Measurements from ENCODE around the gene SHMT2.

The SHMT2 gene

DNA sequence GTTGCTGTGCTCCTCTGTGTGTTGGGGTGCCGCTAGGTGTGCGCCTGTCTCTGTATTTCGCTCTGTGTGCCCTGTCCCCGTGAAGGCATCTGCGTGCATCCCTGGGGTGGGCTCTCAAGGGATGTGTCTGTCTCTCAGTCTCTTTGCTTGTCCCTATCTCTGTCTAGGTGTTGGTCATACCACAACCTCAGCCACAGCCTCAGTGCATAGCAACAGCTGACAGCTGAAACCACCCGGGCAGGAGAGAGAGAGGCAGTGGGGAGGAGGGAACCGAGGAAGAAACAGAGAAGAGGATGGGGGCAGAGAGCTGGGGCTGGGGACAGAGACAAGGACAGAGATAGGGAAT is 13.9 kb upstream of the SHMT2 start:
- no peak for FAIRE-seq

DNA sequence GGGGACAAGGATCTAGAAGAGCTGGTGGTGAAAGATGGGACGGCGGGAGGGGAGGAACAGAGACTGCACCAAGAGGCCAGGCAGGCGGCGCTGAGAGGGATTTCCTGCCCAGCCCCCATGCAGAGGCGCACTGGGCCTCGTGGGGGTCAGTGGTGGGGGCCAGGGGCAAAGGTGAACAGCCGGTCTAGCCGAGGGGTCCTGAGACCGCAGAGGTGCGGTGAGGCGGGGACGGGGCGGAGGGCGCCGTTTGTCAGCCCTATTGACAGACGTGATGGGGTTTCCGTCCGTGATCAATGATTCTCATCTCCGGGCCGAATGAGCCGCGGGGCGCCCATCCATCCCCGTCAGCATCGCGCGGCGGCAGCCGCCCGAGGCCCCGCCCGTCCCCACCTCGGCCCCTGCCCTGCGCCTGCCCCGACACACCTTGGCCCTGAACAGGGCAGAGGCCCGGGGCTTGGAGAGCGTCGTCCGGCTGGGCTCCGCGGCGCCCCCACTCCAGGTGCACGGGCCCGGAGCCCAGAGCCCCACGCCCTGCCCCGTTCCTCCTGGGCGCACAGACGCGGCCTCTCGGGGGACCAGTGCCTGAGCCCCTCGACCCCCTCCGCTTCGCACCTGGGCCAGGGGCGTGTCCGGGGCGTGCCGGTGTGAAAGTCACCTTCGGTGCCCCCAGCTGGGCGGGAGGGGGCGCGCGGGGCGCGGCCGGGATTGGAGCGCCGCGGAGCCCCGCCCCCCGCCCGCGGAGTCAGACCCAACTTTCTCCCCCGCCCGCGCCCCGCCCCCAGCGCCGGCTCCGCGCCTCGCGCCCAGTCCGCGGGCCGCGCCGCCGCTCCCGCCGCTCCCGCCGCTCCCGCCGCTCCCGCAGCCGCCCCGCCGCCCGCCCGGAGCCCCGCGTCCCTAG is 13.2 kb upstream of the SHMT2 start, which contains the start of gene NXPH4:
TSS of gene NXPH4 (plus strand) at position 781 of the 898 bp plus-strand sequence. CDS start 176 bp downstream, outside the sequence.
- no peak for FAIRE-seq

DNA sequence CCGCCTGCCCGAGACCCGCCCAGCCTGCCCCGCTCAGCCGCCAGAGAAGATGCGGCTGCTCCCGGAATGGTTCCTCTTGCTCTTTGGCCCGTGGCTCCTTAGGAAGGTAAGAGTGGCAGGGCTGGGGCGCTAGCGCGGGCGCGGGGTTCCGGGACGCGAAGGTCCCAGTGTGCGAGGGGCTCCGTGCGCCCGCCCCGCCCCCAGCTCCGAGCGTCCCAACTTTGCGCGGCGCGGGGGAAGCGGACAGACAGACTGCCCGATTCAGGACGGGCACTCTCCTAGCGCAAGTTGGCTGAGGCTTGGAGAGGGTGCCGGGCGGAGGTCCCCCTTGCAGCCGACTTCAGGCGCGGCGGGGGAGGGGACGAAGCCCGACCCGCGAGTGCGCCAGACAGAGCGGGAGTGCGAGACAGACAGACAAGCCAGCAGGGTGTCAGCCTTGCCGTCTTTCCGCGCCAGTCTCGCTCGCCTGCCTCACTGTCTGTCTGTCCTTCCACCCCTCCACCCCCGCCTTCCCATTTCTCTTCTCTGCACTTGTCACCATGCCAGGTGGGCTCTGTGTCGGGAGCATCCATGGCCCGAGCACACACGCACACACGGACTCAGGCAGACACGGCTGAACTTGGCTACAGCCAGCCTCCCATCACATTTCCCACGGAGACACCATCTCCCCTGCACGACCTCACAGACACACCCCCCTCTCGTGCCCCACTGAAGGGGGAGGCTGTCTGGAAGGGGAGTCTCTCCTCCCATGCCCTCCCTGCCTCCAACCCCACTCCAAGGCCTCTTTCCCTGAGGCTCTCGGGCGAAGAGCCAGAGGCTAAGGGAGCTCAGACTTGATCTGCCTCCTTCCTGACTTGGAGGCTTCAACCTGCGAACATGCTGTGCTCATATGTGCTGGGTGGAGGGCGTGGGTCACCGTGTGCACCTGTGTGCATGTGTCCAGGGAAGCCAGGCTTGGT is 12.3 kb upstream of the SHMT2 start:
- FAIRE-seq: no peak

DNA sequence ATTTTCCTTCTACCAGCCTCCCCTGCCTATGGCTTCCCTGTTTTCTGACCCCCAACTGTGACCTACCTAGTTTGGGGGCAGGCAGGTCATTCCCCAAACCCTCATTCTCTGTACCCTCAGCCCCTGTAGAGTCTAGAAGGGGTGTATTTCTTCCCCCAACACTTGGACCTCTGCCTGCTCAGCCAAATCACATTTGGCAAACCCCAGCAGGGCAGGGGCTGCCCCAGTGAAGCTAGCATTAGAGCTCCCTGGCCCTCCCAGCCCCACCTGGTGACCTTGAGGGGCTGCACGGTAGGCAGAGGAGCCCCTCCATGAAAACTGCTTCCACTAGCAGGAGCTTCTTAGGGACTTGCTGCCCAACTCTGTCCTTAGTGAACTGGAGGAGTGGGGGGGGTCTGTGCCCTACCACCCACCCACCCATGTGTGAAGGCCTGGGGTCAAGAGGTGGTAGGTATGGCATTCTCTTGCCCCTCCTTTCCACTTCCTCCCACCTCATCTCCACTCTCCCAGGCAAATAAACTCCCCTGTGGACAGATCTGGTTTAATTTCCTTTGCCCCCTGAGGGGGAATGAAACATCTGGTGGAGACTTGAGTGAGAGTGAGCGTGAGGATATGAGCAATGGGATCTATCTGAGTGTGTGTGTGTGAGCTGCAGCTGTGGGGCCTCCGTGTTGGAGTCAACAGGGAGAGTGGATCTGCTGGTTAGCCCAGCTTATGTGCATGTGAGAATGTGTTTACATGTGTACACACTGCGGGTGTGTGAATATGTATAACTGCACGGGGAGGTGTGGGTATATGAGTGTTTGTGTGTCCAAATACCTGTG is 11.3 kb upstream of the SHMT2 start:
- no peak for FAIRE-seq

DNA sequence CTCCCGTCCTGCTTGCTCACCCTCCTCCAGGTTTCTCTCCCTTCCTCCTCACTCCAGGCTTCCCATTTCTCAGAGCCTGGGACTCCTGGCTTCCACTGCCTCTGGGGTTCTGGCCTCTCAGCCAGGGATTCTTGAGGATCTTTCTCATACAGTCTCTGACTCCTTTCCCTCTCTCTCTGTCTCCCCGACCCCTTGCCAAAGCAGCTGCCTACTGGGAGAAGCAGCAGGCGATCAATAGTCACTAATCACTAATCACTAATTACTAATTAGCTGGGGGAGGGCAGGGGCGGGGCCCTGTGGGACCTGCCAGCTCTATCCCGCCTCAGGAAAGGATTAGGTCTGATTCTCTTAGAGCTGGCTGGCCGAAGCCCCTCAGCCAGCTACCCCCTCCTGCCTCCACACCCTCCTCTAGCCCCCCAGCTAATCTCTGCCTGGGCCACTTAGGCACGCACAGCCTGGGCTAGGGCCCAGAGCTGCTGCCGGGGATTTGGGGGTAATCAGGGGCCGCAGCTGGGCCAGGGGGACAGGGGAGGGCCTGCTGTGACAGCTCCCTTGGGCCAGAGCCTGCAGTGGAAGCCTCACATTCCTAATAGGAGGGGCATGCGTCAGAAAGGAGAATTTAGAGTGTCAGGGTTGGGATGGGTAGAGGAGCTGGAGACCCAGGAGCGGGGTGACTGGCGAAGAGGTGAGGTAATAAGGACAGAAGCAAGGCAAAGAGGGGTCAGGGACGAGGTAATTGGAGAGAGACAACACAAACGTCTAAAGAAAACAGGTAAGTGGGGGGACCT is 10.1 kb upstream of the SHMT2 start:
- no peak for FAIRE-seq

DNA sequence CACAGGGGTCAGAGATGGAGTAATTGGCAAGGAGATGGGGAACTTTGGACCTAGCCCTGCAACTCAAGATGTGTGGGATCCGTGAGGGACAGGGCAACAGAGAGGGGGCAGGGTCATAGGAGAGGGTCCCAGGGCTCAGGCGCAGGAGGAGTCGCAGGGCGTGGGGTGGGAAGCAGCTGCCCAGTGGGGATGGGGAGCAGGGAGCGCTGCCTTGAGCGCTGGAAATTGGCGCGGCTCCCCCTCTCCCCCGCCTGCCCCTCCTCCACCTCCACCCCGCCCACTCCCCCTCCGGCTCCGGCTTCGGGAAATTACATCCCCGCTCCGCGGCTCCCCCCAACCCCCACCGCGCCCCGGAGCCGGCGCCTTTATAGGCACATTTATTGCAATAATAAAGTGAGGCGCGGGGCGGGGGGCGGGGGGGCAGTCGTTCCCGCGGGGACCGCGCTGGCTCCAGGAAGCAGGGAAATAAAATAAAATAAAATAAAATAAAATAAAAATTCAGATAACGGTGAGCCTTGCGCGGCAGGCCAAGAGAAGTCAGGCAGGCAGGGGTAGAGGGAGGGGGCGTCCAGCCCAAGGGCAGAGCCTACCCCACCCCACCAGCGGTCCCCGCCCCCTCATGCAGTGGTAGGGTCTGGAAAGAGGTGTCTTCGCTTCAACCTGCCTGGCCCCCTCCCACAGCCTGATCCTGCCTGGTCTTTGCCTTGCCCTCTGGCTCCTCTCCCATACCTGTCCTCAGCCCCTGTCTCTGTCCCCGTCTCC is 9.3 kb upstream of the SHMT2 start:
- FAIRE-seq: no peak

DNA sequence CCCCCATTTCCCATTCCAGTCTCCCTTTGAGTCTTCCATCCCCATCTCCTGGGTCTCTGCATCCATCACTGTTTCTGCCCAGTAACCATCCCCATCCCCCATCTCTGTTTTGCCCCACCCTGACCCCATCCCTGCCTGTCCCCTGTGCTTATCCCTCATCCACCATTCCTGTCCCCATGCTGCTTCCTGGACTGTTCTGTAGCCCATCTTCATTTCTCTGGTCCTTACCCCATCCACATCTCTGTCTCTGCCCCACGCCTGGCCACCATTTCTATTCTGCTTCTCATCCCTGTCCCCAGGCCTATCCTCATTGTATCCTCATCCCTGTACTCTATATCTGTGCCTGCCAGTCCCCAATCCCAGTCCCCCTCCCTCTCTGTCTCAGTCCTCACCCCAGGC is 8.7 kb upstream of the SHMT2 start:
- no peak for FAIRE-seq

DNA sequence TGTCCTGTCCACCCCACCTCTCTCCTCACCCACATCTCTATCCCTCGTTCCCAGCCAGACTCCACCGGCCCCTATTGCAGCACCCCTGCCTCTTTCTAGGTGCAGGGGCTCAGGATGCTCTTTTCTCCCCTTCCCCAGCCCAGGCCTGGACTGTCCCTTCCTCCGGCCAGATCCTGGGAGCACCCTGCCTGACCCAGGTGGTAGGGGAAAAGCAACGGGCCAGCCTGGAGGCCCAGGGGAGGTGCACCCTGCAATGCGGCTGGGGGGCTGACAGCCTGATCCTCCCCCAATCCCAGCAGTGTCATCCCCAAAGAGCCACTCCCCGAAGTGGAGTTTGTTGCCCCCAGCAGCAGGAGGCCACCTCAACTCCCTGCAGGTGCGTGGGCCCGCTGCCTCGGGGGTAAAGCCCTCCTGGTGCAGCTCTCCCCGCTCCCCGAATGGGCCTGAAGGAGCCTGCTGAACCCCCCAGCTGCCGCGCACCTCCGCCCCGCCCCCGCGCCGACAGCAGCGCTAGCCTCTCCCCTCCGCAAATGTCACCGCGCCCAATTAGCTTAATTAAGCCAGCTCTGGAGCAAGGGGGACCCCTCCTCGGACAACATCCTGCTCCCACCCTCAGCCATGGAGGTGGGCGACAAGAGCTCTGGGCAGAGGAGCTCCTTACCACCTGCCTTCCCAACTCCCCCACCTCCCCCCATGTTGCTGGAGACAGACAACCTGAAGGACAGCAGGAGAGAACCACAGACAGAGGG is 8.2 kb upstream of the SHMT2 start:
- FAIRE-seq: no peak

DNA sequence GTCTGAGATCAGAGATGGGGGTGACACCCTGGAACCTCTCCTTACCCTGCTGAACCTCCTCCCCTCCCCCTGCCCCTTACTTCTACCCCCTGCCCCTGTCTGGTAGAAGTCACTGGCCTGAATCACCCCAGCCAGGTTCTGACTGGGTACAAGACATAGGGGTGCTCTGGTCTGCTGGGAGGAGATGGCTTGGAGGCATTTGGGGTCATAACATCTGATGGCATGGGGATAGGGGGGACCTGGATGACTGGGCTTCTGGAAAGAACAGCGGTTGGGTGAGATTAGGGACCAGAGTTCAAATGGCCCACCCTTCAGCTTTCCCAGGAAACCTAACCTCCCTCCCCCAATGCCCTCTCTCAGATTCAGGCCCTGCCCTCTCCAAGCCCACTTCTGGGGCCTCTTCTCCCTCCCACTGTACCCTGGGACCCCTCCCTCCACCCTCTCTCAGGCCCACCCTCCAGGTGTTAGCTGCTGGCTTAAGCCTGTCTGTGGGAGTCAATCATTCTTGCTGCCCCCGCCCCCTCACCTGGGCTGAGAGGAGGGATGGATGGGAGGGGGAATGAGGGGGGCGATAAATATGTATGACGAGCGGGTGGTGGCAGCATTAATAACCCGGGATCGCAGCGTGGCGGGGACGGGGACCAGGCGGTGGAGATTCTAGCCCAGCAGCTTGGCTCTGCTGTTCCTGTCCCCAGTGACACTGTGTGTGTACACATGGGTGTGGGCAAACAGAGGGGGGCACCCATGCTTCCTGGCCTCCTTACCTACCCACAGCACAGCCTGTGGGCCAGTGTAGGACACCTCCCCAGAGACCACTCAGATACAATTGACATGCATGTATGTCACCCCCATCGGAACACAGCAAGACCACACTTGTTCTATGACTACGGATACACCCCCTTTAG is 7.0 kb upstream of the SHMT2 start:
- no peak for FAIRE-seq

DNA sequence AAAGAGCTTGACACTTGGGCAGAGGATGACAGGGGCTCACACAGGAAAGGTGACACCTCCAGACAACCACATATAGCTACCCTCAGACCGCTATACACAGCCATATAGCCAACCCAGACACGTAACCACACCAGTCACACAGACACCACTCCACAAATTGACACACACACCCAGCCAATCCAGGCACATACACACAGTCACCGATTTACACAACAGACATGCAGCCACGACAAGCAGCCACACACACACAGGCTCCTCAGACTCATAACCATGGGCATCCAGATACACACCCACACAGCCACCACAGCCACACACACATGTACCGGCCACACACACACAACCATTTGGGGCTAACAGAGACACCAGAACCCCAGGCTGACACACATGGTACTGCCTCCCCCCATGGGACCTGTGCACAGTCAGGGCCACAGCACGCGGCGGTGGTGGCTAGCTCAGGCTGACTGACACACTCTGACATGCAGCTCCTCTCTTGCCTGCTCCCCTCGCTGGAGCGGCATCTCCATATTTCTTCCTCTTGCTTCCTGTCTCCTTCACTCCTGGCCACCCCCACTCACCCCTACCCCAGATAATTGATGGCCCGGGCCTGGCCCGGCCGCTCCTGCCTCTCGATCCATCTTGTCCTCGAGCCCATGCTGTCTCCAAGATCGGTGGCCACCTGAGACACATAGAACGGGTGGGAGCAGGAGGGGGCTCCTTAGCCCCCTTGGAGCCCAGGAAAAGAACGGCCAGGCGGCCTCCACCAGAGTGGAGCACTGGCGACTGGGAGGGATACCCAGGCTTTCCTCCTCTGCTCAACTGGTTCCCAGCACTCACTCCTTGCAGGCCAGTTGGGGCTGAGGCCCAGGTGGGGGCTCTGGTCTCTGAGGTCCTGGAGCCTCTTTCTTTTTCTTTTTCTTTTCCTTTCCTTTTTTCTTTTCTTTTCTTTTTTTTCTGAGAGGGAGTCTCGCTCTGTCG is 6.0 kb upstream of the SHMT2 start:
- FAIRE-seq: no peak

DNA sequence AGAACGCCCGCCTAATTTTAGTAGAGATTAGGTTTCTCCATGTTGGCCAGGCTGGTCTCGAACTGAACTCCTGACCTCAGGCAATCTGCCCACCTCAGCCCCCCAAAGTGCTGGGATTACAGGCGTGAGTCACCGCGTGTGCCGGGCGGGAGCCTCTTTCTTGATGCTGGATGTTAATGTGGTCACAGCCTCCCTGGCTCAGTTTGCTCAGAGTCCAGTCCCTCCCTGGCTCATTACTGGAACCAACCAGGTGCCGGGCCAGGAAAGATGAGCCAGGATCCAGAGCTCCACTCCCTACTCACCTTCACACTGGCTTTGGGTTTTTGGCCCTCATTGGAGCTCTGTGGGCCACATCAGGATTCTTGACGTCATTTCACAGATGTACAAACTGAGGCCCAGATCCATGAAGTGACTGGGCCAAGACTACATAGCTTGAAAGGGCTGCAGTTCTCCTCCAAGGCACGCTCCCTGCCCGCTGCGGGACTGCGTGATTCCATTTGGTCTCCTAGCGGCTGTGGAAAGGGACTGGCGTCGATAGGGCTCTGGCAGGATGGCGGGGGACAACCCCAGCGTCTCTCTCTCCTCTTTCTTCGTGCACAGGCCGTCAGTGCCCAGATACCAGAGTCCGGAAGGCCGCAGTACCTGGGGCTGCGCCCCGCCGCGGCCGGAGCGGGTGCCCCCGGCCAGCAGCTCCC is 5.1 kb upstream of the SHMT2 start:
- FAIRE-seq: no peak

DNA sequence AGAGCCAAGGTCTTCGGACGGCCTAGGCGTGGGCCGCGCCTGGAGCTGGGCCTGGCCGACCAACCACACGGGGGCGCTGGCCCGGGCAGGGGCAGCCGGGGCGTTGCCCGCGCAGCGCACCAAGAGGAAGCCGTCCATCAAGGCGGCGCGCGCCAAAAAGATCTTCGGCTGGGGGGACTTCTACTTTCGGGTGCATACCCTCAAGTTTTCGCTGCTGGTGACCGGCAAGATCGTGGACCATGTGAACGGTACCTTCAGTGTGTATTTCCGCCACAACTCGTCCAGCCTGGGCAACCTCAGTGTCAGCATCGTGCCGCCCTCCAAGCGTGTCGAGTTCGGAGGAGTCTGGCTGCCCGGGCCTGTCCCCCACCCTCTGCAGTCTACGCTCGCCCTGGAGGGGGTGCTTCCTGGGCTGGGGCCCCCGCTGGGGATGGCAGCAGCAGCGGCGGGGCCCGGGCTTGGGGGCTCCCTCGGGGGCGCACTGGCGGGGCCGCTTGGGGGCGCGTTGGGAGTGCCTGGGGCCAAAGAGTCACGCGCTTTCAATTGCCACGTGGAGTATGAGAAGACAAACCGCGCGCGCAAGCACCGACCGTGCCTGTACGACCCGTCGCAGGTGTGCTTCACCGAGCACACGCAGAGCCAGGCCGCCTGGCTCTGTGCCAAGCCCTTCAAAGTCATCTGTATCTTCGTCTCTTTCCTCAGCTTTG is 4.4 kb upstream of the SHMT2 start:
- no peak for FAIRE-seq

DNA sequence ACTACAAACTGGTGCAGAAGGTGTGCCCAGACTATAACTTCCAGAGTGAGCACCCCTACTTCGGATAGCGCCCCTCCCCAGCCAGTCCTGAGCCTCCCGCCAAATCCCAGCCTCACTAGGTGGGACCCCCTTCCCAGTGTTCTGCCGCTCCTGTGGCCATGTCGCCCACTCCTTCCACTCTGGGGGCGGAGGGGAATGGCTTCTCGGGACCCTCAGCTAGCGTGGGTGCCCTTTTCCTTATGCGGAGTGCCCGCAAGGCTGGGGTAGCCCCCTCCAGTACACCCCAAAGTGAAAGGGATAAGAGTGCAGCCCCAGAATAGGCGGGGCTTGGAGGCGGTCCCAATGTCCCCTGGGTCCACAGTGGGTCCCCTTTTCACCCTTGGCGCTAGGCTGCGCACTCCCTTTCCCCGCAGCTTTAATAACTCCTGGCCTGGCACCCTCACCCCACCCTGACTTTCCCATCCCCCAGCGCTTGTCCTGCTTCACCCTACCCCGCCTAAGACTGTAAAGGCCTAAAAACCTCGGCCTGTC is 3.8 kb upstream of the SHMT2 start:
- no peak for FAIRE-seq

DNA sequence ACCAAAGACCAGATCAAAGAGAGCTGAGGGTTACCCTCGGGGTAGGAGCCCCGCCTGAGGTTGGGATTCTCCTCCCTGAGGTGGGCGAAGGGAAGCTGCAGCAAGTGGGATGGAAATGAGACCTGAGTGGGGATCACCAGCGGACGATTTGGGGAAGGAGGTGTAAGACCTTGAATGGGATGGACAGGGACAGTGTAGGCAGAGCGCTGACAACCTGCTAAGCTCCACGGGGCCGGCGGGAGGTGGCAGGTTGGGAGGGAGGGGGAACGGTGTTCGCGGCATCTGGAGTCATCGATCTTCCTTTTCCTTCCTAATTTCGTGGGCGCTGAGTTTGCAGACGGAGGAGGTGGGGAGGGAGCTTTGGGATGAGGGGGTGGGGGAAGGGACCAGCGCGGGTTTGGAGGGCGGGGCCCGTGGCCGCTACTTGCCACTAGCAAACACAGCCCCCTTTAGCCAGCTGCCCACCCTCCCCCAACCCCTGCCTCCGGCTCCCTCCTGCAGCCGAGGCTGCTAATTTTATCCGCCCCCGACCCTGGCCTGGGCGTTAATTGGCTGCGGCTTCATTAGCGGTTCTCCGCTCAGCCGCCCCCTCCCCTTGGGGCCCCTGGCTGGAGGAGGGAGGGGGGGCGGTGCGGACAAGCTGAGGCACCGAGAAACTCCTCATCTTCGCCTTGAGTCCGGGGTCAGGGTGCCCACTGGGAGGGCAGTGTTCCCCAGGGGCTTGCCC is 2.8 kb upstream of the SHMT2 start:
- FAIRE-seq: no peak

DNA sequence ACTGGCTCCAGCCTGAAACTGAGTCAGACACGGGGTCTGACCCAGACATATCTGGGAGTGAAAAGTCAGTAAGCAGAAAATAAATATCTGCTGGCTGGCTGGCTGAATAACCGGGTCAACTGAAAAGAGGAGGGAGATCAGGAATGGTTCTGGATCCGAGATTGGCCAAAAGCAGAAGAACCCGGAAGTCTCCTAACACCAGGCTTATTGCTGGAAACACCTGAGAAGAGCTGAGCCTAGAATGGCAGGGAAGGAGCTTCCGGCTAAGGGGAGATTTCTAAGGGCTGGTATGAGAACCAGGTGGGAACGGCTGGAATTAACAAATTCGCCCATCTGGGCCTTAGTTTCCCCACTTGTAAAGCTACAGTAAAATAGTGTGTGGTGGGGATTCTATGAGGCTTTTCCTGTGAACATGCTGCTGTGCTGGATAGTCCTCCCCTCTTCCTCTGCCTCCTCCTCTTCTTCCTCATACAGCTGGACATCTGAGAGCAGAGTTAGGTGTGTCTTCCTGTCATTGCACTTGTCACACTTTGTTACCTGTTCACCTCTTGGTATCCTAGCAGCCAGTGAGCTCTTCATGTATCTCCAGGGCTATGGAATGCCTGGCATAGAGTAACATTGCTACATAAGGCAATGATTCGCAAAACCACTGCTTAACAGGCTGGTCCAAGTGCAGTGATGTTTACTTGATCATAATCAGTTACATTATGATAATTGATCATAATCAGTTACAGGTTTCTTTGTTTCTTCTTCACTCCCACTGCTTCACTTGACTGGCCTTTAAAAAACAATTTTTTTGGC is 2.0 kb upstream of the SHMT2 start:
- no peak for FAIRE-seq
